HepG2 (cell line): ENCODE measurements around the gene OMG. TPM values are rescaled to one million over a fixed set of nuclear protein-coding genes. Genes with fewer than 3 reads are reported as not detected.

ENCODE experiments used
- ATAC-seq: fragments of 200-7000 bp; cut with Tn5 transposase; 3 replicates; pipeline ENCODE4 v1.9.1; 2020; ENCODE audit warnings: mild to moderate bottlenecking, moderate library complexity
- BruUV-seq: library from RNA; stranded (reverse); fragments of 400-500 nt; replicated peaks from 2 replicates; lab custom pipeline; 2021; lab: Mats Ljungman, UMichigan
- CTCF ChIA-PET: fragments of 300-600 bp; formaldehyde crosslinking; extraction: SDS; loops from one replicate; lab custom pipeline; 2021; ENCODE audit warnings: low total read pairs, inconsistent platforms, low intra/inter-chr PET ratio; lab: Yijun Ruan, JAX
- POLR2A ChIA-PET: fragments of 350-600 bp; sonication (Branson Sonifier 250); formaldehyde crosslinking; loops from one replicate; lab custom pipeline; 2020; ENCODE audit warnings: antibody characterized with exemption, inconsistent platforms; lab: Yijun Ruan, JAX
- DNase-seq: peaks from one replicate; pipeline ENCODE4 v3.0.0-alpha.2; 2015; ENCODE audit warnings: low spot score
- FAIRE-seq: peaks from 3 replicates; lab custom pipeline; 2011; peaks lifted over from hg19 to GRCh38; lab: Jason Lieb, UNC
- H2AFZ ChIP-seq: one replicate; pipeline ENCODE4 v1.6.1; 2011; ENCODE audit warnings: low read length, inconsistent platforms
- H3K27ac ChIP-seq: fragments of 300-600 bp; 3 replicates; pipeline ENCODE4 v1.8.0; 2011; ENCODE audit warnings: mixed run types, mild to moderate bottlenecking, mixed read lengths, low read length, inconsistent platforms; ENCODE audit not compliant: insufficient read depth; ENCODE audit errors: extremely low read length
- H3K27me3 ChIP-seq, 2 experiments: fragments of 200-600 bp in 1 of 2; 2 replicates in 1 of 2; 3 replicates in 1 of 2; pipeline versions ENCODE4 v1.6.0 to v1.8.0; 2011; ENCODE audit warnings: low read length in 2 of 2, mild to moderate bottlenecking in 2 of 2, moderate library complexity in 2 of 2, inconsistent platforms in 1 of 2; ENCODE audit not compliant: insufficient read depth in 2 of 2, control insufficient read depth in 1 of 2
- H3K36me3 ChIP-seq, 2 experiments: fragments of 200-600 bp in 1 of 2; replicated peaks in 1 of 2; 2 replicates in 1 of 2; 3 replicates in 1 of 2; pipeline versions ENCODE4 v1.5.1 to v1.8.0; 2011; ENCODE audit warnings: low read length in 2 of 2, inconsistent platforms in 1 of 2; ENCODE audit not compliant: insufficient read depth in 2 of 2, control insufficient read depth in 1 of 2
- H3K4me1 ChIP-seq: 2 replicates; pipeline ENCODE4 v1.5.1; 2012; ENCODE audit warnings: low read length, inconsistent platforms; ENCODE audit not compliant: insufficient read depth
- H3K4me2 ChIP-seq: 2 replicates; pipeline ENCODE4 v1.6.0; 2011; ENCODE audit warnings: low read depth, low read length, inconsistent platforms
- H3K4me3 ChIP-seq, 3 experiments: fragments of 200-600 bp in 1 of 3; sonication (generic), shearing (Covaris generic) in 1 of 3; replicated peaks in 1 of 3; 2 replicates each; pipeline ENCODE4 v1.5.1; 2011 to 2016; ENCODE audit warnings: low read length in 3 of 3, inconsistent platforms in 2 of 3, low read depth in 2 of 3, mild to moderate bottlenecking in 2 of 3, control low read depth in 1 of 3, mixed read lengths in 1 of 3; ENCODE audit not compliant: insufficient read depth in 1 of 3
- H3K79me2 ChIP-seq: one replicate; pipeline ENCODE4 v1.6.1; 2011; ENCODE audit warnings: low read length, inconsistent platforms; ENCODE audit not compliant: insufficient read depth
- H3K9ac ChIP-seq: 2 replicates; pipeline ENCODE4 v1.6.0; 2011; ENCODE audit warnings: mild to moderate bottlenecking, low read depth, low read length, inconsistent platforms; ENCODE audit not compliant: insufficient read depth
- H3K9me3 ChIP-seq: 2 replicates; pipeline ENCODE4 v1.5.1; 2012; ENCODE audit warnings: mild to moderate bottlenecking, low read length
- H4K20me1 ChIP-seq: 2 replicates; pipeline ENCODE4 v1.6.0; 2011; ENCODE audit warnings: inconsistent platforms, mild to moderate bottlenecking, low read length, moderate library complexity; ENCODE audit not compliant: insufficient read depth
- ERF ChIP-seq: IDR thresholded peaks from 2 replicates; pipeline ENCODE4 v1.6.1; 2018; ENCODE audit warnings: missing biosample characterization, missing genetic modification reagents
- GATA4 ChIP-seq: sonication (generic); IDR thresholded peaks from 2 replicates; pipeline ENCODE4 v1.6.1; 2016; ENCODE audit warnings: antibody characterized with exemption, low read depth, borderline replicate concordance
- HDAC2 ChIP-seq: sonication (generic); formaldehyde crosslinking; IDR thresholded peaks from 2 replicates; pipeline ENCODE4 v1.4.0; 2020; ENCODE audit warnings: missing genetic modification reagents
- HOXD1 ChIP-seq: sonication (generic); formaldehyde crosslinking; IDR thresholded peaks from 2 replicates; pipeline ENCODE4 v1.5.0; 2020; ENCODE audit warnings: missing genetic modification reagents
- ISX ChIP-seq: sonication (generic); formaldehyde crosslinking; conservative IDR thresholded peaks from 2 replicates; pipeline ENCODE4 v1.5.0; 2020; ENCODE audit warnings: missing genetic modification reagents
- RELA ChIP-seq: sonication (generic); formaldehyde crosslinking; IDR thresholded peaks from 2 replicates; pipeline ENCODE4 v1.4.0; 2020; ENCODE audit warnings: missing genetic modification reagents
- TCF12 ChIP-seq, 2 experiments: fragments of 450-650 bp in 1 of 2; sonication (generic) in 1 of 2; formaldehyde crosslinking in 1 of 2; IDR thresholded peaks; 2 replicates each; pipeline versions ENCODE4 v1.6.1 to v1.8.0; 2017 to 2022; ENCODE audit warnings: antibody characterized with exemption in 1 of 2, mild to moderate bottlenecking in 1 of 2, missing genetic modification reagents in 1 of 2, moderate library complexity in 1 of 2
- ZEB1 ChIP-seq: IDR thresholded peaks from 2 replicates; pipeline ENCODE4 v1.6.1; 2012; ENCODE audit warnings: mild to moderate bottlenecking, low read depth, inconsistent platforms; ENCODE audit not compliant: insufficient replicate concordance
- ZNF530 ChIP-seq: sonication (generic); formaldehyde crosslinking; IDR thresholded peaks from 2 replicates; pipeline ENCODE4 v1.5.0; 2020; ENCODE audit warnings: low read depth, mild to moderate bottlenecking, missing genetic modification reagents
- WGBS: methylation state at CpG from one replicate; pipeline ENCODE4 v1.1.6; 2017; ENCODE audit warnings: low lambda C conversion rate; 5-methylcytosine and 5-hydroxymethylcytosine counted together
- in situ Hi-C: cut with HindIII; loops from 2 replicates; pipeline ENCODE4 v1.10.0; 2017; ENCODE audit warnings: low pct_unique_long_range_greater_than_20kb; ENCODE audit not compliant: extremely low pct_ligation_motif_present
- intact Hi-C: fragments of 100-400 bp; cut with micrococcal nuclease; formaldehyde crosslinking; loops from one replicate; pipeline ENCODE4 v1.10.0; 2022; ENCODE audit not compliant: unreplicated experiment
- polyA plus RNA-seq, 8 experiments: library from polyadenylated mRNA; depleted of rRNA in 3 of 8; stranded (reverse) in 7 of 8; unstranded in 1 of 8; fragments of >200 nt; fragmentation: Illumina TruSeq in 4 of 8; extraction: Trizol in 4 of 8; gene quantifications; 2 replicates each; pipeline versions ENCODE4 v1.2.1 to v1.2.3, GENCODE V29; 2011 to 2016; ENCODE audit warnings: low read depth in 4 of 8, missing spikeins in 1 of 8, mixed read lengths in 1 of 8; ENCODE audit not compliant: insufficient read depth in 1 of 8
- total RNA-seq, 5 experiments: library from RNA; depleted of rRNA; stranded (reverse); fragments of >200 nt; fragmentation: Illumina TruSeq; extraction: Trizol; gene quantifications; 2 replicates each; pipeline ENCODE4 v1.2.3, GENCODE V29; 2016; ENCODE audit warnings: low read depth in 1 of 5

OMG gene
- total and polyA plus RNA-seq, 2 of the 13 experiments (the other 11 are each of a cell fraction or from before 2014, with no cell fraction given) = not detected

DNA sequence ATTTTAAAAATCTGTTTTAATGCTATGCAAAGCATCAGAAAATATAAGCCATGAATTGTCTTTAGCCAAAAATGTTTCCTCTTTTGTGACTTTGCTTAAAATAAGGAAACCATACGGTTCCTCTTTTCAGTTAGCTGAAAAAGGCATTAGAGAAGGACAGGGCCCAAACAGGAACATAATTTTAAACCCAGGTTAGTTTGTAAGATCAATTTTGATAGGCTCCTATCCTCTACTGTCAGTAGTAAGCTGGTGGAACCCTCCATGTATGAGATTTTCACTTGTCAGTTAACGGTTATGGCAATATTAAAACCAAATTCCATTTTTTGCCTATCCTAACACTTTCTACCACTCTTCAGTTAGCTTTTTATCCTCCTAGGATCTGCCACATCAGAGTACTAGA is 12.5 kb upstream of the OMG start:
- H3K9me3 ChIP-seq = no peaks in the 10 kb centered on the region
- POLR2A ChIA-PET = no interaction called here
- ATAC-seq (no peak), FAIRE-seq (no peak), DNase-seq (no peak)
- H2AFZ ChIP-seq = no peak overlapping the region
- no peaks in the 10 kb centered on the region for H3K79me2 ChIP-seq
- no peaks in the 10 kb centered on the region for H4K20me1 ChIP-seq
- no peak overlapping the region for H3K27ac ChIP-seq
- H3K4me2 ChIP-seq = no peak overlapping the region
- no peaks in the 10 kb centered on the region for H3K27me3 ChIP-seq
- WGBS = 98% methylated on average over 2 of the region's 2 CpGs
- CTCF ChIA-PET = no interaction called here
- intact Hi-C loops = no loop called here
- no peak overlapping the region for H3K9ac ChIP-seq
- no peaks in the 10 kb centered on the region for H3K36me3 ChIP-seq
- BruUV-seq = no TSS peak
- in situ Hi-C loops = no loop called here
- H3K4me3 ChIP-seq = no peak overlapping the region
- TF ChIP-seq RELA (CRISPR knock-in tag) (no peak), HDAC2 (CRISPR knock-in tag) (no peak), ISX (CRISPR knock-in tag) (no peak), ZNF530 (CRISPR knock-in tag) (no peak)
- H3K4me1 ChIP-seq = no peaks in the 10 kb centered on the region

DNA sequence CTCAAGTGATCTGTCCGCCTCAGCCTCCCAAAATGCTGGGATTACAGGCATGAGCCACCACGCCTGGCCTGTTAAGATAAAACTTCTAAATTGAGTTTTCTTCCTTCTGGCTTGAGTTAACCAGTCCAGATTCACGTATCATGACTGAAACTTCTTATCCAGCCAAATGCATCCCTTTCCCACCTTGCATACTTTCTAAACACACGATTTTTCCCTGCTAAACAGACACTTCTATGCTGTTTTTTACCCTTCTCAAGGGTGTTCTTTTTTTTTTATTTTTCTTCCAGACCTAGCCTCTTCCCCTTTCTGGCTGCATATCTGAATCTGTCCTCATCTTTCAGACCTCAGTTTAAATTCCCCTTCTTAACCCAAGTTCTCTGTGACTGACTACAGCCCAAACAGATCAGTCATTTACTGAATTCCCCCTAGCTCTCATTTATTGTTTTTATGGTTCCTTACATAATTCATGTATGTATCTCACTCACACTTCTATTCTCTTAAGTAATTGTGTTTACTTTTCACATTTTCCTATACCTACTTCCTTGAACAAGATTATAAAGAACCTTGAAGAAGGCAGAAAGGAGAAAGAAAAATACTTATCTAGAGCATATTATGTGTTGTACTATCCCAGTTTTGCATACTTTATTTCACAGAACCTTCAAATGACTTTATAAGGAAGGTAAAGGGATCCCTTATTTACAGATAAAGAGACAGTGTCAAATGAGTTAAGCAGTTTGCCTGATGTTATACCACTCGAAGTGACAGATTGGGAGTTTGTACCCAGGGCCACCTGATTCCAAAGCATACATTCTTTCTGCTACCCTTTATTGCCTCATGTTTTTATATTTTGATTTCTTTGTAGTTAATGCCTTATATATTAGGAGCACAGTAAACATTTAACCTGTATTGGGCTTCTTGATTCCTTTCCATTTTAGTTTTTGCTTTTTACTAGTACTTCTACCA is 11.6 kb upstream of the OMG start:
- Histone ChIP-seq H2AFZ (no peak overlapping the region), H3K4me1 (no peaks in the 10 kb centered on the region), H3K36me3 (no peaks in the 10 kb centered on the region), H3K9me3 (no peaks in the 10 kb centered on the region), H4K20me1 (no peaks in the 10 kb centered on the region), H3K9ac (no peak overlapping the region), H3K27ac (no peak overlapping the region), H3K4me2 (no peak overlapping the region), H3K79me2 (no peaks in the 10 kb centered on the region), H3K4me3 (no peak overlapping the region), H3K27me3 (no peaks in the 10 kb centered on the region)
- TF ChIP-seq GATA4 (no peak), ZEB1 (no peak), ERF (CRISPR knock-in tag) (no peak), HOXD1 (CRISPR knock-in tag) (no peak), TCF12 (IDR thresholded peaks at IDR 0.05) (no peak), TCF12 (CRISPR knock-in tag; IDR thresholded peaks at IDR 0.05) (no peak)
- no TSS peak for BruUV-seq
- ChIA-PET POLR2A (no interaction called here), CTCF (no interaction called here)
- intact Hi-C loops = no loop called here
- DNase-seq (no peak), ATAC-seq (no peak), FAIRE-seq (no peak)
- in situ Hi-C loops = no loop called here
- 80% methylated on average over 5 of the region's 5 CpGs for whole genome bisulfite sequencing
